ENCODE measurements around the gene GPR162.

DNA sequence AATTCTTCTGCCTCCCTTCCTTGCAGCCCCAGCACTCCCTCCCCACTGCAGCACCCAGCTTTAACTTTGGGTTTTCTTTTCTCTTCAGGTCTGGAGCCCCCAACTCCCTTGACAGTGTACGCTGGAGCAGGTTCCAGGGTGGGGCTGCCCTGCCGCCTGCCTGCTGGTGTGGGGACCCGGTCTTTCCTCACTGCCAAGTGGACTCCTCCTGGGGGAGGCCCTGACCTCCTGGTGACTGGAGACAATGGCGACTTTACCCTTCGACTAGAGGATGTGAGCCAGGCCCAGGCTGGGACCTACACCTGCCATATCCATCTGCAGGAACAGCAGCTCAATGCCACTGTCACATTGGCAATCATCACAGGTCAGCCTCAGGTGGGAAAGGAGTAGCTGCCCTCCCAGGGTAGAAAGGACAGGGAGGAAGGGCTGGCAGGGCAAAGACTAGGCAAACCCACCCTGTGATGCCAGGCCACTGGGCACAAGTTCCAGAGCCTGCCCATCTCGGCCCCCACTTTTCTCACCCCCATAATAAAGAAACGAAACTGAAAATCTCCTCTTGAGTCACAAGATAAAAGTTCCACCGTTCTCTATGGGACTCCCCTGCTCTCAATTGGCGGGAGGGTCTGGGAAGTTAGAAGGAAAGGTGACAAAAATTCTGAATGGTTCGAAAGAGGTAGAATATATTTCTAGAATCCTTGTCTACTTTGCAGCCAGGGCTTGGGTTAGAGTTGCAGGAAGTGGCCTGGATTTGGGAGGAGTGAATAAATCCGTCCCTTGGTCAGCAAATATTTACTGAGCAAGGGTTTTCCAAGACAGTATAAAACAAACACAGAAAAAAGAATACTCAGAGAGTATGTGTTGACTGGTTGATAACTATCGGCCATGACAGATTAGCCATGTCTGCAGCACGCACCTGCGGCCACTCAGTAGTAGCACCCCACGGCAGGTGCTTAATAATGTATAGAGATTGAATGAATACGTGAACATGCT is 46.1 kb upstream of the GPR162 start:
- TF ChIP-seq, protein P1, sequence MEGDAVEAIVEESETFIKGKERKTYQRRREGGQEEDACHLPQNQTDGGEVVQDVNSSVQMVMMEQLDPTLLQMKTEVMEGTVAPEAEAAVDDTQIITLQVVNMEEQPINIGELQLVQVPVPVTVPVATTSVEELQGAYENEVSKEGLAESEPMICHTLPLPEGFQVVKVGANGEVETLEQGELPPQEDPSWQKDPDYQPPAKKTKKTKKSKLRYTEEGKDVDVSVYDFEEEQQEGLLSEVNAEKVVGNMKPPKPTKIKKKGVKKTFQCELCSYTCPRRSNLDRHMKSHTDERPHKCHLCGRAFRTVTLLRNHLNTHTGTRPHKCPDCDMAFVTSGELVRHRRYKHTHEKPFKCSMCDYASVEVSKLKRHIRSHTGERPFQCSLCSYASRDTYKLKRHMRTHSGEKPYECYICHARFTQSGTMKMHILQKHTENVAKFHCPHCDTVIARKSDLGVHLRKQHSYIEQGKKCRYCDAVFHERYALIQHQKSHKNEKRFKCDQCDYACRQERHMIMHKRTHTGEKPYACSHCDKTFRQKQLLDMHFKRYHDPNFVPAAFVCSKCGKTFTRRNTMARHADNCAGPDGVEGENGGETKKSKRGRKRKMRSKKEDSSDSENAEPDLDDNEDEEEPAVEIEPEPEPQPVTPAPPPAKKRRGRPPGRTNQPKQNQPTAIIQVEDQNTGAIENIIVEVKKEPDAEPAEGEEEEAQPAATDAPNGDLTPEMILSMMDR (IDR thresholded peaks at IDR 0.05 in 2 of 3, conservative IDR thresholded peaks at IDR 0.05 in 1 of 3; ENCODE audit: control insufficient read depth in 2 of 3, extremely low read depth in 1 of 3, insufficient read depth in 1 of 3, low read depth in 3 of 3, low read length in 3 of 3), result no peak
- no peak for TF ChIP-seq TARDBP (IDR thresholded peaks at IDR 0.05; ENCODE audit: borderline replicate concordance)

All from GM12878 (cell line).